GM19238 (cell line): ENCODE measurements around the gene RNF114.
"Not testable (repeated sequence)": the region's sequence is repeated elsewhere in the genome, so short reads cannot be mapped to it uniquely, and the experiment has no call there.

Experiments used
- DNase-seq: peaks from one replicate; pipeline ENCODE4 v3.0.0; 2011; ENCODE audit warnings: low spot score; ENCODE audit not compliant: insufficient read length

The RNF114 gene

GRCh38 chr20:49928411-49929141 lies 7.6 kb upstream of the RNF114 start:
- DNase-seq = peak; percentile 67

- no peak for DNase-seq
Measured at GRCh38 chr20:49929142-49929494, 7.1 kb upstream of the RNF114 start.

GRCh38 chr20:49935746-49936152 lies 448 bp upstream of the RNF114 start:
- no peak for DNase-seq

- DNase-seq = no peak
Measured at GRCh38 chr20:49937027-49937929, 1.1 kb downstream of the RNF114 start.

- no peak for DNase-seq
Measured at GRCh38 chr20:49938173-49939163, 2.3 kb downstream of the RNF114 start.

GRCh38 chr20:49941456-49941855 lies 5.3 kb downstream of the RNF114 start:
- no peak for DNase-seq

- no peak for DNase-seq
Measured at GRCh38 chr20:49942303-49942702, 6.1 kb downstream of the RNF114 start.

- DNase-seq = no peak
Measured at GRCh38 chr20:49942942-49943341, 6.7 kb downstream of the RNF114 start.

- DNase-seq = no peak
Measured at GRCh38 chr20:49945306-49945700, 9.1 kb downstream of the RNF114 start.

GRCh38 chr20:49945701-49946477 lies 9.7 kb downstream of the RNF114 start:
- no peak for DNase-seq

- DNase-seq = no peak
Measured at GRCh38 chr20:49948178-49948577, 12.0 kb downstream of the RNF114 start.

GRCh38 chr20:49948809-49949507 lies 12.8 kb downstream of the RNF114 start:
- DNase-seq = no peak

- DNase-seq = no peak
Measured at GRCh38 chr20:49951151-49951550, 15.0 kb downstream of the RNF114 start.

- DNase-seq = no peak
Measured at GRCh38 chr20:49955167-49955566, 19.0 kb downstream of the RNF114 start.

- not testable (repeated sequence) for DNase-seq
Measured at GRCh38 chr20:49955830-49956396, 19.7 kb downstream of the RNF114 start.

GRCh38 chr20:49956689-49957088 lies 20.5 kb downstream of the RNF114 start:
- no peak for DNase-seq

GRCh38 chr20:49957089-49957938 lies 21.1 kb downstream of the RNF114 start:
- DNase-seq = not testable (repeated sequence)

- no peak for DNase-seq
Measured at GRCh38 chr20:49961413-49961812, 25.2 kb downstream of the RNF114 start.
